Vagina (tissue), 2 donors: ENCODE data around the gene MMEL1. TPM values are rescaled to one million over a fixed set of nuclear protein-coding genes. Genes with fewer than 3 reads are reported as not detected.

Experiments used
- DNase-seq, 2 donors: peaks; one replicate each; pipeline ENCODE4 v3.0.0-alpha.2; 2017; ENCODE audit errors: extremely low spot score in 2 of 2
- H3K27ac ChIP-seq: fragments of 200-600 bp; sonication (generic); one replicate; pipeline ENCODE4 v1.5.1; 2019
- H3K27me3 ChIP-seq: fragments of 200-600 bp; sonication (generic); one replicate; pipeline ENCODE4 v1.5.1; 2019
- H3K36me3 ChIP-seq, 2 donors: fragments of 200-600 bp; sonication (generic); one replicate each; pipeline ENCODE4 v1.5.1; 2017 to 2019
- H3K4me1 ChIP-seq: fragments of 200-600 bp; sonication (generic); one replicate; pipeline ENCODE4 v1.5.1; 2019
- H3K4me3 ChIP-seq, 2 donors: fragments of 200-600 bp; sonication (generic); 1 replicate in 1 of 2; 2 replicates in 1 of 2; pipeline ENCODE4 v1.5.1; 2016 to 2019
- H3K9me3 ChIP-seq: fragments of 200-600 bp; sonication (generic); one replicate; pipeline ENCODE4 v1.5.1; 2019
- POLR2A ChIP-seq, 2 donors: fragments of 450-650 bp; IDR thresholded peaks; one replicate each; pipeline ENCODE4 v1.6.1; 2017; ENCODE audit warnings: antibody characterized with exemption in 2 of 2, mild to moderate bottlenecking in 2 of 2, moderate library complexity in 2 of 2
- POLR2AphosphoS5 ChIP-seq, 2 donors: sonication (generic); formaldehyde crosslinking; IDR thresholded peaks; one replicate each; pipeline ENCODE4 v1.9.0; 2017; ENCODE audit warnings: antibody characterized with exemption in 2 of 2, mild to moderate bottlenecking in 2 of 2, low read depth in 1 of 2; ENCODE audit not compliant: insufficient read depth in 1 of 2
- intact Hi-C: fragments of 100-400 bp; cut with DNase I; formaldehyde crosslinking; loops from one replicate; pipeline ENCODE4 v1.15.1; 2023
- total RNA-seq: library from RNA; depleted of rRNA; stranded (reverse); fragments of >200 nt; gene quantifications from one replicate; pipeline ENCODE4 v1.2.3, GENCODE V29; 2016
- TF ChIP-seq, protein P1 (sequence below), 3 experiments: fragments of 450-650 bp in 2 of 3; fragments of 200-600 bp in 1 of 3; sonication (generic) in 1 of 3; IDR thresholded peaks; one replicate each; pipeline ENCODE4 v1.5.1; 2017 to 2019; ENCODE audit warnings: antibody characterized with exemption in 3 of 3, mild to moderate bottlenecking in 2 of 3, moderate library complexity in 2 of 3

MMEL1 gene
- total RNA-seq, 1 donor from 2014 or later: 4.4 TPM

GRCh38 chr1:2602866-2603520 lies 29.8 kb downstream of the MMEL1 start:
- Histone ChIP-seq H3K9me3 (no peaks in the 10 kb centered on the region), H3K36me3 (no peaks in the 10 kb centered on the region), H3K4me1 (no peaks in the 10 kb centered on the region), H3K27me3 (no peaks in the 10 kb centered on the region), H3K4me3 (no peak overlapping the region), H3K27ac (no peak overlapping the region)
- intact Hi-C loops: no loop called here
- DNase-seq: no peak
- no peak for TF ChIP-seq POLR2AphosphoS5 (IDR thresholded peaks at IDR 0.05; ENCODE audit: insufficient read depth in 1 of 2, low read depth in 1 of 2)
- TF ChIP-seq POLR2A (IDR thresholded peaks at IDR 0.05): no peak
- TF ChIP-seq, protein P1, sequence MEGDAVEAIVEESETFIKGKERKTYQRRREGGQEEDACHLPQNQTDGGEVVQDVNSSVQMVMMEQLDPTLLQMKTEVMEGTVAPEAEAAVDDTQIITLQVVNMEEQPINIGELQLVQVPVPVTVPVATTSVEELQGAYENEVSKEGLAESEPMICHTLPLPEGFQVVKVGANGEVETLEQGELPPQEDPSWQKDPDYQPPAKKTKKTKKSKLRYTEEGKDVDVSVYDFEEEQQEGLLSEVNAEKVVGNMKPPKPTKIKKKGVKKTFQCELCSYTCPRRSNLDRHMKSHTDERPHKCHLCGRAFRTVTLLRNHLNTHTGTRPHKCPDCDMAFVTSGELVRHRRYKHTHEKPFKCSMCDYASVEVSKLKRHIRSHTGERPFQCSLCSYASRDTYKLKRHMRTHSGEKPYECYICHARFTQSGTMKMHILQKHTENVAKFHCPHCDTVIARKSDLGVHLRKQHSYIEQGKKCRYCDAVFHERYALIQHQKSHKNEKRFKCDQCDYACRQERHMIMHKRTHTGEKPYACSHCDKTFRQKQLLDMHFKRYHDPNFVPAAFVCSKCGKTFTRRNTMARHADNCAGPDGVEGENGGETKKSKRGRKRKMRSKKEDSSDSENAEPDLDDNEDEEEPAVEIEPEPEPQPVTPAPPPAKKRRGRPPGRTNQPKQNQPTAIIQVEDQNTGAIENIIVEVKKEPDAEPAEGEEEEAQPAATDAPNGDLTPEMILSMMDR (IDR thresholded peaks at IDR 0.05): no peak

- DNase-seq: no peak
- Histone ChIP-seq H3K9me3 (no peaks in the 10 kb centered on the region), H3K27ac (no peak overlapping the region), H3K4me3 (no peak overlapping the region), H3K36me3 (no peaks in the 10 kb centered on the region), H3K27me3 (no peaks in the 10 kb centered on the region), H3K4me1 (no peaks in the 10 kb centered on the region)
- intact Hi-C loops: no loop called here
- no peak for TF ChIP-seq POLR2A (IDR thresholded peaks at IDR 0.05)
- TF ChIP-seq POLR2AphosphoS5 (IDR thresholded peaks at IDR 0.05; ENCODE audit: insufficient read depth in 1 of 2, low read depth in 1 of 2): no peak
- TF ChIP-seq, protein P1 (IDR thresholded peaks at IDR 0.05): no peak
Observed at GRCh38 chr1:2602311-2602835, 30.4 kb downstream of the MMEL1 start.

- no peaks in the 10 kb centered on the region for H3K27me3 ChIP-seq
- intact Hi-C loops: no loop called here
Observed at GRCh38 chr1:2601721-2602303, 31.0 kb downstream of the MMEL1 start.

GRCh38 chr1:2598329-2598931 lies 34.4 kb downstream of the MMEL1 start:
- H3K4me1 ChIP-seq: peaks cover 12% of the 10 kb centered on the region
- no peaks in the 10 kb centered on the region for H3K36me3 ChIP-seq
- H3K27me3 ChIP-seq: no peaks in the 10 kb centered on the region
- H3K4me3 ChIP-seq: no peak overlapping the region
- no peaks in the 10 kb centered on the region for H3K9me3 ChIP-seq
- DNase-seq: no peak
- intact Hi-C loops: no loop called here
- no peak overlapping the region for H3K27ac ChIP-seq
- TF ChIP-seq POLR2A (IDR thresholded peaks at IDR 0.05) (no peak), POLR2AphosphoS5 (IDR thresholded peaks at IDR 0.05; ENCODE audit: insufficient read depth in 1 of 2, low read depth in 1 of 2) (no peak)
- TF ChIP-seq, protein P1 (IDR thresholded peaks at IDR 0.05): no peak

More at GRCh38 chr1:2601721-2602303, 31.0 kb downstream of the MMEL1 start:
- DNase-seq: no peak
- Histone ChIP-seq H3K4me1 (no peaks in the 10 kb centered on the region), H3K4me3 (no peak overlapping the region), H3K27ac (no peak overlapping the region), H3K9me3 (no peaks in the 10 kb centered on the region), H3K36me3 (no peaks in the 10 kb centered on the region)
- TF ChIP-seq POLR2AphosphoS5 (IDR thresholded peaks at IDR 0.05; ENCODE audit: insufficient read depth in 1 of 2, low read depth in 1 of 2) (no peak), POLR2A (IDR thresholded peaks at IDR 0.05) (no peak)
- TF ChIP-seq, protein P1 (IDR thresholded peaks at IDR 0.05): no peak
